Measurements from ENCODE around the gene MMP2.

DNA sequence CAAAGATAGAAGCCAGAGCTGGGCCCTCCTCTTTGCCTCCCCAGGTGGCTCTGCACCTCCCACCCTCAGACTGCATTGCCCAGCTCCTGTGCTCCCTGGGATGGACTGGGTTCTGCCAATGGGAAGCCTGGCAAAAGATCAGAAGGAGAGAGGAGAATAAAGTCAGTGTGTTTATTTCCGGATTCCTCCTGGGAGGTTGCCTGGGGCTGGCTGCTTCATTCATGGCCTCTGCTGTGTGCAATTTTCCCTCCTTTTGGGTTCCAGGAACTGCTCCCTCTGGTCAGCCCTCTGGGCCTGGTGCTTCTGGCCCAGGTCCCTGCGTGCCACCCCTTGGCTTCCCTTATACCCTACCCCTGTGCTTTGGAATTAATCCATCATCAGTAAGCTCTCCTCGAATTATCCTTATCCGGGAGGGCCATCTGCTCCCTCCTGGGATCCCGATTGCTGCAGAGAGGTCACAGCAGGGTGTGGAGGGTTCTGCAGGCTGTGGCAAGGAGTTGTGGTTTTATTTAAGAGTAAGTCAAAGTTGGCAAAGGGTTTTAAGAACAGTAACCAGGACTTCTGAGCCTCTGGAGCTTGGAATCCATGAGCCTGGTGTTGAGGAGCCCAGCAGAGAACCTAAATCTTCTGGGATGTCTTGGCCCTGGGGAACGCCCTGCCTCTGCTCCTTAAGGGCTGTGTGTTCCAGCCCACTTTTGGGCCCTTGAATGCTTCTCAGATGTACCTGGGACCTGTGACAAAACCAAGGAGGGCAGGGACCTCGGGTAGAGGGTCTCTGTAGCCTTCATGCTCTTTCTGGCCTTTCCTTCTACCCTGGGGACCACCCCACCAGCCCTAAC lies 8.2 kb upstream of the MMP2 start:
- TF ChIP-seq, protein P1, sequence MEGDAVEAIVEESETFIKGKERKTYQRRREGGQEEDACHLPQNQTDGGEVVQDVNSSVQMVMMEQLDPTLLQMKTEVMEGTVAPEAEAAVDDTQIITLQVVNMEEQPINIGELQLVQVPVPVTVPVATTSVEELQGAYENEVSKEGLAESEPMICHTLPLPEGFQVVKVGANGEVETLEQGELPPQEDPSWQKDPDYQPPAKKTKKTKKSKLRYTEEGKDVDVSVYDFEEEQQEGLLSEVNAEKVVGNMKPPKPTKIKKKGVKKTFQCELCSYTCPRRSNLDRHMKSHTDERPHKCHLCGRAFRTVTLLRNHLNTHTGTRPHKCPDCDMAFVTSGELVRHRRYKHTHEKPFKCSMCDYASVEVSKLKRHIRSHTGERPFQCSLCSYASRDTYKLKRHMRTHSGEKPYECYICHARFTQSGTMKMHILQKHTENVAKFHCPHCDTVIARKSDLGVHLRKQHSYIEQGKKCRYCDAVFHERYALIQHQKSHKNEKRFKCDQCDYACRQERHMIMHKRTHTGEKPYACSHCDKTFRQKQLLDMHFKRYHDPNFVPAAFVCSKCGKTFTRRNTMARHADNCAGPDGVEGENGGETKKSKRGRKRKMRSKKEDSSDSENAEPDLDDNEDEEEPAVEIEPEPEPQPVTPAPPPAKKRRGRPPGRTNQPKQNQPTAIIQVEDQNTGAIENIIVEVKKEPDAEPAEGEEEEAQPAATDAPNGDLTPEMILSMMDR (IDR thresholded peaks at IDR 0.05) = no peak
- no peak for TF ChIP-seq POLR2A (IDR thresholded peaks at IDR 0.05)
